CD1c-positive myeloid dendritic cell (primary cell): Measurements from ENCODE around the gene ATP8B4.

Experiments used
- DNase-seq: peaks from one replicate; pipeline ENCODE4 v3.0.0-alpha.2; 2016; ENCODE audit errors: extremely low spot score

Gene ATP8B4

DNA sequence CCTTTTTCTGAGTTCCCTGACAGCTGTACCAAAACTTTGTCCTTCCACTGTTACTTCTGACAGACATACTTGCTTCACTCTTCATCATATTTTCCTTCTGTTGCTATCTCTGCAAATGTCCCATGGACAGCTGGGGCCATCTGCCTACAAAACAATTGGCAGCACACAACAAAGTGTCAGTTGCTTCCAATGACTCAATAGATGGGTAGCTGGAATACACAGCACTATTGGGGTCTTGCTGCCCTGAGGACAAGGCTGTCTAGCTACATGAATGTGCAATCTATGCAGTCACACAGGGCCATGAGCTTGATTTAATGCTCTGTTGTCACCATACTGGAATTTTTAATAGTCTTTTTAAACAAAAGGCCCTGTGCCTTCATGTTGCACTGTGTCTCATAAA, 305.4 kb downstream of the ATP8B4 start:
- DNase-seq = no peak

DNA sequence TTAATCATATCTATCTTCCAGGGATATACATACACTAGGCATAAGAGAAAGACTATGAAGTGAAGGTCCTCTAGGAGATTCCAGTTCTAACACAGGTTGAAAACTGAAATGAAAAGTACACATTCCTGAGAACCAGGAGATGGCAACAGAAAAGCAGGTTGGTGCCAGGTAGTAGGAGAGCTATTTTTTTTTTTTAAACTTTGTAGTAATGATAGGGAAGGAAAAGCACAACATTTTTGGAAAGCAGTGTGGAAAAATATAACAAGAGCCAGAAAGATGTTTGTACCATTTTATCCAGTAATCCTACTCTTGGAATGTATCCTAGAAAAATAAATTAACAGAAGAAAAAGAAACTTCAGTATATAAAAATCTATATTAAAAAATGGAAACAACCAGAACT, 308.3 kb downstream of the ATP8B4 start:
- DNase-seq = no peak

DNA sequence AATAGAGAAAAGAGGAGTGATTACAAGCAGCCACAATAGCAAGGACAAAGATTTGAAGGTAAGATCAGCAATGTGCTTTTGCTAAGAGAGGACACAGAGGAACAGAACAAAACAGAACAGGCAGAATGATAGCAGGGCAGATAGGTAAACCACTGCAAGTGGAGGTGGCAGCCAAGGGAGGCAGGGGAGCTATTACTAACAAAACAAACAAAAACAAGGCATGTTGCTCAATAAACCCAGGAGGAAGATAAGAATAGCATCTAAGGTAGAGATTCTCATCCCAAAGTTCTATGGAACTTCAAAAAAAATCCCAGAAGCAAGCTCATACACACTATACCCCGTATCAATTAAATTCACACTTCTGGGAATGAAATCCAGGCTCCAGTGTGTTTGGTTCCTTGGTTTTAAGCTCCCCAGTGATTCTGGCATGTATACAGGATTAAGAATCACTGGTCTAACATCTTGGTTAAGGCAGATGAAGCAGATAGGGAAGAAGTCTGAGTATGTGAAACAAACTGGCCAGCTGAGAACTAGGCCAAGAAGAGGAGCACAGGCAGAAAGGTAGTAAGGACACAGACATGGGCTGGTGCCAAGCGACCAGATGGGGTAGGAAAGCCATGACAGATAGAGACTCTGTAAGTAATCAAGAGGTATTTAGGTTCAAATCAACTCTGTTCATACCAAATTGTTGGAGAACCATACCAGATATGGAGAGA, 309.0 kb downstream of the ATP8B4 start:
- no peak for DNase-seq

DNA sequence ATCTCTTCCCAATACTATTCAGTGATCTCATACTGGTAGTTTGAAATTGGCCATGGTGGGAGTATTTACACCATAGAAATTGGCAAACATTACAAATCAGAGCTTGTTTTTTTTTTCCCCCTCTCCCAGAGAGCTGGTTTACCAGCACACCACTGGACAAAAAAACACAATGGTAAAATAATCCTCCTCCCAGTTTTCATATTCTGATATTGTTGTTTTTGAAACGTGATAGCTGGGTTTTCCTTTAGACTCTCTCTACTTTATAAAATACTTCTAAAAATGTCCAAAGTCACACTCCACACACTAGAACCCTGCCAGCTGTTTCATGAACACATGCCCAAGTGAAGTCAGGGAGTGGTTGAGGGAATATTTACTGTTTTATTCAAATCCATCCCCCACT, 310.7 kb downstream of the ATP8B4 start:
- no peak for DNase-seq
